GM12891 (cell line): Measurements from ENCODE around the gene FAM25C.
"Not testable (repeated sequence)": the region's sequence is repeated elsewhere in the genome, so short reads cannot be mapped to it uniquely, and the experiment has no call there.

ENCODE experiments used
- PAX5 ChIP-seq: IDR thresholded peaks from 2 replicates; pipeline ENCODE4 v1.6.1; 2011; ENCODE audit warnings: low read length, moderate library complexity, mild to moderate bottlenecking; ENCODE audit not compliant: insufficient read depth, severe bottlenecking
- POLR2A ChIP-seq: IDR thresholded peaks from 2 replicates; pipeline ENCODE4 v1.6.1; 2011; ENCODE audit warnings: low read depth, low read length, control low read depth
- POLR2AphosphoS5 ChIP-seq: IDR thresholded peaks from 2 replicates; pipeline ENCODE4 v1.6.1; 2011; ENCODE audit warnings: low read depth, low read length, control low read depth
- POU2F2 ChIP-seq: IDR thresholded peaks from 2 replicates; pipeline ENCODE4 v1.6.1; 2011; ENCODE audit warnings: low read depth, mild to moderate bottlenecking, control low read depth, low read length, moderate library complexity
- SPI1 ChIP-seq: IDR thresholded peaks from 2 replicates; pipeline ENCODE4 v1.6.1; 2011; ENCODE audit warnings: low read depth, low read length, control low read depth
- TAF1 ChIP-seq: IDR thresholded peaks from 2 replicates; pipeline ENCODE4 v1.6.1; 2011; ENCODE audit warnings: low read depth, low read length, control low read depth

- TF ChIP-seq POLR2A, POLR2AphosphoS5, TAF1, POU2F2, SPI1, PAX5: not testable (repeated sequence)
Observed at GRCh38 chr10:47968988-47969387, 30.6 kb downstream of the FAM25C start.
